MCF 10A (cell line): Measurements from ENCODE around the gene STK35. TPM values are rescaled to one million over a fixed set of nuclear protein-coding genes. Genes with fewer than 3 reads are reported as not detected.

Experiments used
- BruUV-seq: library from RNA; stranded (reverse); fragments of 400-500 nt; replicated peaks from 2 replicates; lab custom pipeline; 2021; lab: Mats Ljungman, UMichigan
- CTCF ChIA-PET: fragments of 300-600 bp; sonication (Branson Sonifier 250); formaldehyde crosslinking; extraction: SDS; loops from one replicate; lab custom pipeline; 2021; ENCODE audit warnings: antibody characterized with exemption, inconsistent platforms; lab: Yijun Ruan, JAX
- POLR2A ChIA-PET: fragments of 300-600, 350-650 bp; sonication (Branson Sonifier 250); formaldehyde crosslinking; extraction: SDS; loops from one replicate; lab custom pipeline; 2020; ENCODE audit warnings: antibody characterized with exemption, inconsistent platforms; lab: Yijun Ruan, JAX
- DNase-seq: peaks from one replicate; pipeline ENCODE4 v3.0.0-alpha.2; 2018; ENCODE audit not compliant: unreplicated experiment
- H3K27ac Mint-ChIP-seq: one replicate; pipeline ENCODE4 v1.8.0; 2022; ENCODE audit warnings: mild to moderate bottlenecking, low read depth, mixed read lengths; ENCODE audit not compliant: unreplicated experiment
- H3K27me3 Mint-ChIP-seq: one replicate; pipeline ENCODE4 v1.8.0; 2022; ENCODE audit warnings: mixed read lengths; ENCODE audit not compliant: insufficient read depth, unreplicated experiment
- H3K36me3 Mint-ChIP-seq: one replicate; pipeline ENCODE4 v1.8.0; 2022; ENCODE audit warnings: mild to moderate bottlenecking, moderate library complexity, mixed read lengths; ENCODE audit not compliant: insufficient read depth, unreplicated experiment
- H3K4me1 Mint-ChIP-seq: one replicate; pipeline ENCODE4 v1.8.0; 2022; ENCODE audit warnings: mixed read lengths; ENCODE audit not compliant: insufficient read depth, unreplicated experiment
- H3K4me3 Mint-ChIP-seq: one replicate; pipeline ENCODE4 v1.8.0; 2022; ENCODE audit warnings: mild to moderate bottlenecking, moderate library complexity, mixed read lengths; ENCODE audit not compliant: unreplicated experiment
- H3K9me3 Mint-ChIP-seq: one replicate; pipeline ENCODE4 v1.8.0; 2022; ENCODE audit warnings: mixed read lengths; ENCODE audit not compliant: unreplicated experiment
- CTCF ChIP-seq: fragments of 200-600 bp; IDR thresholded peaks from one replicate; pipeline ENCODE4 v1.8.0; 2022; ENCODE audit warnings: antibody characterized with exemption, mild to moderate bottlenecking; ENCODE audit not compliant: unreplicated experiment
- intact Hi-C: fragments of 100-400 bp; cut with micrococcal nuclease; formaldehyde crosslinking; loops from 2 replicates; pipeline ENCODE4 v1.14.1; 2022
- total RNA-seq: library from RNA; stranded (reverse); gene quantifications from 2 replicates; pipeline ENCODE4 v1.2.3, GENCODE V29; 2022

STK35 gene
- total RNA-seq, 1 experiment from 2014 or later: 18.2 TPM

GRCh38 chr20:2178318-2179232 lies 76.9 kb downstream of the STK35 start:
- Mint-ChIP-seq H3K4me3 (no peak overlapping the region), H3K4me1 (no peaks in the 10 kb centered on the region), H3K27ac (no peak overlapping the region), H3K36me3 (no peaks in the 10 kb centered on the region), H3K9me3 (no peaks in the 10 kb centered on the region), H3K27me3 (peaks cover 26% of the 10 kb centered on the region)
- no peak for DNase-seq
- ChIA-PET POLR2A (interaction anchor here (0.7 to 1.1 kb wide), 2 partner anchors 81 to 369 kb away, joined by 3 read pairs; no protein-coding TSS in a partner anchor), CTCF (interaction anchor here (0.5 to 3.6 kb wide), 5 partner anchors 8 to 1271 kb away, joined by 3 to 16 read pairs (median 4); no protein-coding TSS in a partner anchor)
- no TSS peak for BruUV-seq
- intact Hi-C loops: loop anchor here (10.0 kb wide), 1 partner anchor 284 kb away; the partner anchor contains the start of gene SIRPA
- no peak for TF ChIP-seq CTCF

GRCh38 chr20:2179233-2179580 lies 77.6 kb downstream of the STK35 start:
- peaks cover 4% of the 10 kb centered on the region for H3K4me1 Mint-ChIP-seq
- POLR2A ChIA-PET: interaction anchor here (1.1 kb wide), 1 partner anchor 81 kb away, joined by 3 read pairs; no protein-coding TSS in a partner anchor
- no peak for TF ChIP-seq CTCF
- intact Hi-C loops: loop anchor here (10.0 kb wide), 1 partner anchor 284 kb away; the partner anchor contains the start of gene SIRPA
- BruUV-seq: no TSS peak
- peaks cover 20% of the 10 kb centered on the region for H3K27me3 Mint-ChIP-seq
- H3K27ac Mint-ChIP-seq: no peak overlapping the region
- CTCF ChIA-PET: interaction anchor here (0.5 to 3.6 kb wide), 5 partner anchors 9 to 1270 kb away, joined by 3 to 16 read pairs (median 4); no protein-coding TSS in a partner anchor
- no peak for DNase-seq
- H3K4me3 Mint-ChIP-seq: no peak overlapping the region
- H3K36me3 Mint-ChIP-seq: no peaks in the 10 kb centered on the region
- H3K9me3 Mint-ChIP-seq: no peaks in the 10 kb centered on the region

GRCh38 chr20:2179949-2180348 lies 78.3 kb downstream of the STK35 start:
- CTCF ChIA-PET: interaction anchor here (1.1 to 3.9 kb wide), 6 partner anchors 7 to 272 kb away, joined by 3 to 36 read pairs (median 9); no protein-coding TSS in a partner anchor
- intact Hi-C loops: loop anchor here (10.0 kb wide), 1 partner anchor 285 kb away; the partner anchor contains the start of gene SIRPA

More at GRCh38 chr20:2179949-2180348, 78.3 kb downstream of the STK35 start:
- Mint-ChIP-seq H3K4me3 (no peak overlapping the region), H3K27me3 (peaks cover 12% of the 10 kb centered on the region), H3K27ac (no peak overlapping the region), H3K9me3 (no peaks in the 10 kb centered on the region), H3K36me3 (no peaks in the 10 kb centered on the region), H3K4me1 (peaks cover 4% of the 10 kb centered on the region)
- DNase-seq: no peak
- BruUV-seq: no TSS peak
- POLR2A ChIA-PET: interaction anchor here (0.8 kb wide), 1 partner anchor 13 kb away, joined by 3 read pairs; no protein-coding TSS in a partner anchor
- no peak for TF ChIP-seq CTCF
